K562 (cell line): Measurements from ENCODE around the gene INTS1. TPM values are rescaled to one million over a fixed set of nuclear protein-coding genes. Genes with fewer than 3 reads are reported as not detected.

Source experiments
- ATAC-seq: fragments of 200-7000 bp; cut with Tn5 transposase; 3 replicates; pipeline ENCODE4 v1.9.1; 2020; ENCODE audit warnings: moderate library complexity
- BruUV-seq: library from RNA; stranded (reverse); fragments of 400-500 nt; replicated peaks from 2 replicates; lab custom pipeline; 2021; lab: Mats Ljungman, UMichigan
- CTCF ChIA-PET: fragments of 300-600 bp; formaldehyde crosslinking; extraction: SDS; loops from one replicate; lab custom pipeline; 2021; ENCODE audit warnings: low intra/inter-chr PET ratio; lab: Yijun Ruan, JAX
- POLR2A ChIA-PET: fragments of 300-600, 350-650 bp; sonication (Branson Sonifier 250); formaldehyde crosslinking; extraction: SDS; loops from one replicate; lab custom pipeline; 2021; ENCODE audit warnings: antibody characterized with exemption, inconsistent platforms; lab: Yijun Ruan, JAX
- DNase-seq, 4 experiments: peaks; one replicate each; pipeline versions ENCODE4 v3.0.0 to v3.0.0-alpha.2; 2011 to 2018; ENCODE audit warnings: low spot score in 3 of 4, mixed read lengths in 3 of 4; ENCODE audit errors: extremely low read depth in 1 of 4
- FAIRE-seq: peaks from 2 replicates; lab custom pipeline; 2011; peaks lifted over from hg19 to GRCh38; lab: Jason Lieb, UNC
- H2AFZ ChIP-seq: 2 replicates; pipeline ENCODE4 v1.6.0; 2011; ENCODE audit warnings: low read depth, low read length, control low read depth, inconsistent platforms
- H3K27ac ChIP-seq: fragments of 200-600 bp; 3 replicates; pipeline ENCODE4 v1.8.0; 2011; ENCODE audit warnings: low read depth, mild to moderate bottlenecking, control low read depth, inconsistent platforms, low read length, moderate library complexity, mixed read lengths; ENCODE audit errors: extremely low read depth
- H3K27me3 ChIP-seq, 2 experiments: fragments of 300-600 bp in 1 of 2; 2 replicates in 1 of 2; 3 replicates in 1 of 2; pipeline versions ENCODE4 v1.6.0 to v1.8.0; 2011; ENCODE audit warnings: inconsistent platforms in 2 of 2, low read length in 2 of 2, mild to moderate bottlenecking in 1 of 2, mixed read lengths in 1 of 2, moderate library complexity in 1 of 2; ENCODE audit not compliant: control insufficient read depth in 2 of 2, insufficient read depth in 2 of 2
- H3K36me3 ChIP-seq: fragments of 300-600 bp; 3 replicates; pipeline ENCODE4 v1.8.0; 2011; ENCODE audit warnings: mild to moderate bottlenecking, low read length, inconsistent platforms; ENCODE audit not compliant: control insufficient read depth, insufficient read depth
- H3K4me1 ChIP-seq, 2 experiments: fragments of 200-600 bp in 1 of 2; replicated peaks in 1 of 2; 2 replicates in 1 of 2; 3 replicates in 1 of 2; pipeline versions ENCODE4 v1.5.1 to v1.8.0; 2011; ENCODE audit warnings: inconsistent platforms in 2 of 2, low read length in 2 of 2, mild to moderate bottlenecking in 1 of 2, mixed read lengths in 1 of 2, moderate library complexity in 1 of 2; ENCODE audit not compliant: control insufficient read depth in 2 of 2, insufficient read depth in 2 of 2
- H3K4me2 ChIP-seq: 2 replicates; pipeline ENCODE4 v1.6.1; 2011; ENCODE audit warnings: low read length, control low read depth, inconsistent platforms, mixed read lengths; ENCODE audit not compliant: insufficient read depth
- H3K4me3 ChIP-seq: fragments of 200-600 bp; sonication (generic), shearing (Covaris generic); 2 replicates; pipeline ENCODE4 v1.5.1; 2016; ENCODE audit warnings: control low read depth, inconsistent platforms
- H3K79me2 ChIP-seq: fragments of 200-600 bp; 3 replicates; pipeline ENCODE4 v1.8.0; 2011; ENCODE audit warnings: low read length, inconsistent platforms; ENCODE audit not compliant: control insufficient read depth, insufficient read depth
- H3K9ac ChIP-seq, 2 experiments: 2 replicates each; pipeline versions ENCODE4 v1.6.0 to v1.6.1; 2011; ENCODE audit warnings: low read depth in 2 of 2, low read length in 2 of 2, control low read depth in 1 of 2, inconsistent platforms in 1 of 2, mild to moderate bottlenecking in 1 of 2, mixed read lengths in 1 of 2; ENCODE audit not compliant: insufficient read depth in 1 of 2
- H3K9me1 ChIP-seq: one replicate; pipeline ENCODE4 v1.6.0; 2011; ENCODE audit warnings: inconsistent platforms, mild to moderate bottlenecking, low read length, moderate library complexity; ENCODE audit not compliant: control insufficient read depth, insufficient read depth
- H3K9me3 ChIP-seq: replicated peaks from 2 replicates; pipeline ENCODE4 v1.5.1; 2011; ENCODE audit warnings: low read depth, low read length, inconsistent platforms; ENCODE audit not compliant: control insufficient read depth, insufficient read depth
- H4K20me1 ChIP-seq: replicated peaks from 2 replicates; pipeline ENCODE4 v1.6.1; 2011; ENCODE audit warnings: low read length, inconsistent platforms, mixed read lengths; ENCODE audit not compliant: control insufficient read depth, insufficient read depth
- ATF7 ChIP-seq: fragments of 450-650 bp; IDR thresholded peaks from 2 replicates; pipeline ENCODE4 v1.7.1; 2014; ENCODE audit warnings: mild to moderate bottlenecking, moderate library complexity
- DEAF1 ChIP-seq: fragments of 450-650 bp; formaldehyde crosslinking; IDR thresholded peaks from 2 replicates; pipeline ENCODE4 v1.4.0; 2020; ENCODE audit warnings: mild to moderate bottlenecking, moderate library complexity
- ELK1 ChIP-seq: sonication (generic); formaldehyde crosslinking; IDR thresholded peaks from 2 replicates; pipeline ENCODE4 v1.8.1; 2022; ENCODE audit warnings: missing genetic modification reagents
- FOXJ2 ChIP-seq: fragments of 200-800 bp; sonication (Bioruptor generic); IDR thresholded peaks from 2 replicates; pipeline ENCODE4 v1.6.1; 2016; ENCODE audit warnings: missing genetic modification characterization, missing compliant biosample characterization
- JUNB ChIP-seq: fragments of 450-650 bp; formaldehyde crosslinking; conservative IDR thresholded peaks from 2 replicates; pipeline ENCODE4 v1.4.0; 2020; ENCODE audit warnings: mild to moderate bottlenecking
- SP2 ChIP-seq: IDR thresholded peaks from 2 replicates; pipeline ENCODE4 v1.6.1; 2011; ENCODE audit warnings: mild to moderate bottlenecking, low read depth, low read length, moderate library complexity; ENCODE audit not compliant: poor library complexity, severe bottlenecking; ENCODE audit errors: extremely low read depth
- ZNF124 ChIP-seq: sonication (generic); formaldehyde crosslinking; IDR thresholded peaks from 2 replicates; pipeline ENCODE4 v1.8.1; 2022; ENCODE audit warnings: missing genetic modification reagents
- ZNF197 ChIP-seq: fragments of 200-800 bp; sonication (Bioruptor generic); IDR thresholded peaks from 2 replicates; pipeline ENCODE4 v1.6.1; 2016; ENCODE audit warnings: low read depth, missing genetic modification characterization, missing compliant biosample characterization
- ZNF445 ChIP-seq: fragments of 250-450 bp; sonication (Bioruptor Pico); IDR thresholded peaks from 2 replicates; pipeline ENCODE4 v1.4.0; 2020; ENCODE audit warnings: low read depth, mild to moderate bottlenecking, moderate library complexity
- ZNF695 ChIP-seq: fragments of 450-650 bp; formaldehyde crosslinking; IDR thresholded peaks from 2 replicates; pipeline ENCODE4 v1.4.0; 2020; ENCODE audit warnings: mild to moderate bottlenecking, moderate library complexity
- WGBS: fragments of 100-300 bp; shearing (Covaris generic); methylation state at CpG from one replicate; pipeline ENCODE4 v1.1.6; 2016; ENCODE audit warnings: low coverage, mixed read lengths; ENCODE audit not compliant: insufficient coverage; ENCODE audit errors: missing lambda C conversion rate; 5-methylcytosine and 5-hydroxymethylcytosine counted together
- in situ Hi-C: fragments of 300-500 bp; cut with MboI; formaldehyde crosslinking; loops from 4 replicates; pipeline ENCODE4 v1.15.0; 2018; ENCODE audit warnings: inconsistent platforms, mixed read lengths
- intact Hi-C: fragments of 100-400 bp; cut with micrococcal nuclease; formaldehyde crosslinking; loops from 2 replicates; pipeline ENCODE4 v1.14.2; 2022
- polyA plus RNA-seq, 8 experiments: library from polyadenylated mRNA; depleted of rRNA in 4 of 8; stranded (reverse) in 5 of 8; unstranded in 3 of 8; fragments of >200 nt; fragmentation: Nextera tagmentation in 2 of 8; fragmentation: Illumina TruSeq in 1 of 8; extraction: Ambion mirVana in 2 of 8; extraction: Trizol in 1 of 8; gene quantifications; 2 replicates each; pipeline versions ENCODE4 v1.2.1 to v1.2.3, GENCODE V29; 2011 to 2014; ENCODE audit warnings: inconsistent platforms in 1 of 8, missing spikeins in 1 of 8
- total RNA-seq, 7 experiments: library from RNA; depleted of rRNA in 6 of 7; stranded (reverse); fragments of >200 nt in 6 of 7; fragmentation: Illumina TruSeq in 2 of 7; extraction: Trizol in 2 of 7; gene quantifications; 2 replicates each; pipeline versions ENCODE4 v1.2.1 to v1.2.3, GENCODE V29; 2011 to 2021; ENCODE audit warnings: low replicate concordance in 1 of 7
- TF ChIP-seq, protein P1 (sequence below): fragments of 250-450 bp; sonication (Bioruptor Pico); IDR thresholded peaks from 2 replicates; pipeline ENCODE4 v1.8.0; 2021; ENCODE audit warnings: mild to moderate bottlenecking, moderate library complexity
- TF ChIP-seq, protein P2 (sequence below): sonication (generic); formaldehyde crosslinking; IDR thresholded peaks from 2 replicates; pipeline ENCODE4 v1.8.1; 2023; ENCODE audit warnings: mild to moderate bottlenecking, missing genetic modification reagents
- TF ChIP-seq, protein P3 (sequence below): fragments of 250-450 bp; sonication (Bioruptor Pico); IDR thresholded peaks from 2 replicates; pipeline ENCODE4 v1.5.0; 2020; ENCODE audit warnings: mild to moderate bottlenecking, borderline replicate concordance
- TF ChIP-seq, protein P4 (sequence below): sonication (generic); formaldehyde crosslinking; IDR thresholded peaks from 2 replicates; pipeline ENCODE4 v1.8.0; 2022; ENCODE audit warnings: mild to moderate bottlenecking, missing genetic modification reagents

The INTS1 gene
- total and polyA plus RNA-seq, 9 of the 15 experiments (the other 6 are each of a cell fraction or from before 2014, with no cell fraction given): 0.34 to 119 (median 18.5) TPM

GRCh38 chr7:1510780-1511154, 6.6 kb upstream of the INTS1 start:
- Histone ChIP-seq H3K4me3 (no peak overlapping the region), H3K9me3 (no peaks in the 10 kb centered on the region), H3K36me3 (no peaks in the 10 kb centered on the region), H4K20me1 (no peaks in the 10 kb centered on the region), H2AFZ (no peak overlapping the region), H3K27me3 (no peaks in the 10 kb centered on the region), H3K9ac (no peak overlapping the region), H3K4me2 (no peak overlapping the region), H3K4me1 (peaks cover 17 to 71% of the 10 kb centered on the region in 2 experiments), H3K27ac (no peak overlapping the region), H3K79me2 (no peaks in the 10 kb centered on the region), H3K9me1 (no peaks in the 10 kb centered on the region)
- no peak for FAIRE-seq
- in situ Hi-C loops: no loop called here
- intact Hi-C loops: no loop called here
- ATAC-seq: no peak
- POLR2A ChIA-PET: interaction anchor here (0.6 kb wide), 2 partner anchors 218 to 1308 kb away, joined by 3 read pairs; no protein-coding TSS in a partner anchor
- CTCF ChIA-PET: no interaction called here
- DNase-seq: no peak
- 87% methylated on average over 5 of the region's 16 CpGs for WGBS
- BruUV-seq: no TSS peak
- TF ChIP-seq SP2: no peak
- TF ChIP-seq DEAF1 (CRISPR knock-in tag): no peak
- no peak for TF ChIP-seq ATF7
- TF ChIP-seq ZNF695 (CRISPR knock-in tag): no peak
- TF ChIP-seq, protein P1, sequence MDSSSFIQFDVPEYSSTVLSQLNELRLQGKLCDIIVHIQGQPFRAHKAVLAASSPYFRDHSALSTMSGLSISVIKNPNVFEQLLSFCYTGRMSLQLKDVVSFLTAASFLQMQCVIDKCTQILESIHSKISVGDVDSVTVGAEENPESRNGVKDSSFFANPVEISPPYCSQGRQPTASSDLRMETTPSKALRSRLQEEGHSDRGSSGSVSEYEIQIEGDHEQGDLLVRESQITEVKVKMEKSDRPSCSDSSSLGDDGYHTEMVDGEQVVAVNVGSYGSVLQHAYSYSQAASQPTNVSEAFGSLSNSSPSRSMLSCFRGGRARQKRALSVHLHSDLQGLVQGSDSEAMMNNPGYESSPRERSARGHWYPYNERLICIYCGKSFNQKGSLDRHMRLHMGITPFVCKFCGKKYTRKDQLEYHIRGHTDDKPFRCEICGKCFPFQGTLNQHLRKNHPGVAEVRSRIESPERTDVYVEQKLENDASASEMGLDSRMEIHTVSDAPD (CRISPR knock-in tag): no peak
- no peak for TF ChIP-seq ZNF445 (CRISPR knock-in tag)
- TF ChIP-seq, protein P2, sequence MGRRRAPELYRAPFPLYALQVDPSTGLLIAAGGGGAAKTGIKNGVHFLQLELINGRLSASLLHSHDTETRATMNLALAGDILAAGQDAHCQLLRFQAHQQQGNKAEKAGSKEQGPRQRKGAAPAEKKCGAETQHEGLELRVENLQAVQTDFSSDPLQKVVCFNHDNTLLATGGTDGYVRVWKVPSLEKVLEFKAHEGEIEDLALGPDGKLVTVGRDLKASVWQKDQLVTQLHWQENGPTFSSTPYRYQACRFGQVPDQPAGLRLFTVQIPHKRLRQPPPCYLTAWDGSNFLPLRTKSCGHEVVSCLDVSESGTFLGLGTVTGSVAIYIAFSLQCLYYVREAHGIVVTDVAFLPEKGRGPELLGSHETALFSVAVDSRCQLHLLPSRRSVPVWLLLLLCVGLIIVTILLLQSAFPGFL (CRISPR knock-in tag): no peak
- TF ChIP-seq ELK1 (CRISPR knock-in tag): no peak
- no peak for TF ChIP-seq FOXJ2 (tag)
- TF ChIP-seq, protein P3, sequence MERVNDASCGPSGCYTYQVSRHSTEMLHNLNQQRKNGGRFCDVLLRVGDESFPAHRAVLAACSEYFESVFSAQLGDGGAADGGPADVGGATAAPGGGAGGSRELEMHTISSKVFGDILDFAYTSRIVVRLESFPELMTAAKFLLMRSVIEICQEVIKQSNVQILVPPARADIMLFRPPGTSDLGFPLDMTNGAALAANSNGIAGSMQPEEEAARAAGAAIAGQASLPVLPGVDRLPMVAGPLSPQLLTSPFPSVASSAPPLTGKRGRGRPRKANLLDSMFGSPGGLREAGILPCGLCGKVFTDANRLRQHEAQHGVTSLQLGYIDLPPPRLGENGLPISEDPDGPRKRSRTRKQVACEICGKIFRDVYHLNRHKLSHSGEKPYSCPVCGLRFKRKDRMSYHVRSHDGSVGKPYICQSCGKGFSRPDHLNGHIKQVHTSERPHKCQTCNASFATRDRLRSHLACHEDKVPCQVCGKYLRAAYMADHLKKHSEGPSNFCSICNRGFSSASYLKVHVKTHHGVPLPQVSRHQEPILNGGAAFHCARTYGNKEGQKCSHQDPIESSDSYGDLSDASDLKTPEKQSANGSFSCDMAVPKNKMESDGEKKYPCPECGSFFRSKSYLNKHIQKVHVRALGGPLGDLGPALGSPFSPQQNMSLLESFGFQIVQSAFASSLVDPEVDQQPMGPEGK (CRISPR knock-in tag): no peak
- TF ChIP-seq JUNB (CRISPR knock-in tag): no peak
- TF ChIP-seq, protein P4, sequence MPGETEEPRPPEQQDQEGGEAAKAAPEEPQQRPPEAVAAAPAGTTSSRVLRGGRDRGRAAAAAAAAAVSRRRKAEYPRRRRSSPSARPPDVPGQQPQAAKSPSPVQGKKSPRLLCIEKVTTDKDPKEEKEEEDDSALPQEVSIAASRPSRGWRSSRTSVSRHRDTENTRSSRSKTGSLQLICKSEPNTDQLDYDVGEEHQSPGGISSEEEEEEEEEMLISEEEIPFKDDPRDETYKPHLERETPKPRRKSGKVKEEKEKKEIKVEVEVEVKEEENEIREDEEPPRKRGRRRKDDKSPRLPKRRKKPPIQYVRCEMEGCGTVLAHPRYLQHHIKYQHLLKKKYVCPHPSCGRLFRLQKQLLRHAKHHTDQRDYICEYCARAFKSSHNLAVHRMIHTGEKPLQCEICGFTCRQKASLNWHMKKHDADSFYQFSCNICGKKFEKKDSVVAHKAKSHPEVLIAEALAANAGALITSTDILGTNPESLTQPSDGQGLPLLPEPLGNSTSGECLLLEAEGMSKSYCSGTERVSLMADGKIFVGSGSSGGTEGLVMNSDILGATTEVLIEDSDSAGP (CRISPR knock-in tag): no peak
- no peak for TF ChIP-seq ZNF124 (CRISPR knock-in tag)
- no peak for TF ChIP-seq ZNF197 (CRISPR knock-in tag)
